Activated CD4-positive, alpha-beta T cell treated with anti-CD3 and anti-CD28 coated beads for 4 hours (primary cell): Measurements from ENCODE around the gene KLHL30.

Source experiments
- DNase-seq, 2 donors: peaks; one replicate each; pipeline ENCODE4 v3.0.0-alpha.2; 2020

KLHL30 gene

GRCh38 chr2:238119756-238120462 is 18.6 kb upstream of the KLHL30 start:
- DNase-seq = no peak

- no peak for DNase-seq
Measured at GRCh38 chr2:238120463-238121298, 17.8 kb upstream of the KLHL30 start.

- DNase-seq = no peak
Measured at GRCh38 chr2:238121511-238122286, 16.8 kb upstream of the KLHL30 start.

- no peak for DNase-seq
Measured at GRCh38 chr2:238122287-238123217, 15.9 kb upstream of the KLHL30 start.

- no peak for DNase-seq
Measured at GRCh38 chr2:238123218-238123971, 15.1 kb upstream of the KLHL30 start.

GRCh38 chr2:238123991-238124470 is 14.4 kb upstream of the KLHL30 start:
- no peak for DNase-seq

GRCh38 chr2:238124488-238125126 is 13.9 kb upstream of the KLHL30 start:
- DNase-seq = no peak

- DNase-seq = no peak
Measured at GRCh38 chr2:238125127-238125885, 13.2 kb upstream of the KLHL30 start.

- DNase-seq = no peak
Measured at GRCh38 chr2:238126338-238126737, 12.1 kb upstream of the KLHL30 start.

- no peak for DNase-seq
Measured at GRCh38 chr2:238126775-238127164, 11.7 kb upstream of the KLHL30 start.

- DNase-seq = no peak
Measured at GRCh38 chr2:238127165-238128060, 11.1 kb upstream of the KLHL30 start.

GRCh38 chr2:238128061-238128440 is 10.4 kb upstream of the KLHL30 start:
- DNase-seq = no peak

GRCh38 chr2:238128534-238129001 is 9.9 kb upstream of the KLHL30 start:
- no peak for DNase-seq

- no peak for DNase-seq
Measured at GRCh38 chr2:238129166-238130010, 9.1 kb upstream of the KLHL30 start.

- no peak for DNase-seq
Measured at GRCh38 chr2:238130111-238130695, 8.3 kb upstream of the KLHL30 start.

GRCh38 chr2:238130696-238131628 is 7.5 kb upstream of the KLHL30 start:
- no peak for DNase-seq
